H1 (cell line): ENCODE measurements around the gene TBCD. TPM values are rescaled to one million over a fixed set of nuclear protein-coding genes. Genes with fewer than 3 reads are reported as not detected.

ENCODE experiments used
- CTCF ChIA-PET: fragments of 300-600 bp; sonication (Branson Sonifier 250); formaldehyde crosslinking; loops from one replicate; lab custom pipeline; 2021; ENCODE audit not compliant: partially characterized antibody; lab: Charles Lee
- POLR2A ChIA-PET: fragments of 300-600 bp; sonication (Branson Sonifier 250); formaldehyde crosslinking; loops from one replicate; lab custom pipeline; 2021; ENCODE audit warnings: inconsistent platforms; ENCODE audit not compliant: partially characterized antibody; lab: Charles Lee
- DNase-seq, 2 experiments: peaks; one replicate each; pipeline versions ENCODE4 v3.0.0 to v3.0.0-alpha.2; 2010 to 2022; ENCODE audit warnings: low spot score in 2 of 2, low read depth in 1 of 2, mixed read lengths in 1 of 2
- FAIRE-seq: peaks from 2 replicates; lab custom pipeline; 2011; peaks lifted over from hg19 to GRCh38; lab: Jason Lieb, UNC
- H2AFZ ChIP-seq: 2 replicates; pipeline ENCODE4 v1.8.1; 2012; ENCODE audit warnings: low read length, inconsistent platforms
- H2AK5ac ChIP-seq: 2 replicates; pipeline ENCODE4 v1.6.1; 2013; ENCODE audit warnings: low read depth, low read length
- H2BK120ac ChIP-seq: replicated peaks from 2 replicates; pipeline ENCODE3; 2013; ENCODE audit warnings: low read depth, low read length, inconsistent platforms
- H2BK12ac ChIP-seq: 2 replicates; pipeline ENCODE4 v1.6.1; 2013; ENCODE audit warnings: low read depth, low read length
- H2BK15ac ChIP-seq: 2 replicates; pipeline ENCODE4 v1.6.1; 2013; ENCODE audit warnings: low read length
- H2BK20ac ChIP-seq: 2 replicates; pipeline ENCODE4 v1.6.1; 2013; ENCODE audit warnings: low read length
- H2BK5ac ChIP-seq: 2 replicates; pipeline ENCODE4 v1.6.1; 2013; ENCODE audit warnings: low read depth, low read length
- H3K14ac ChIP-seq: 2 replicates; pipeline ENCODE4 v1.6.1; 2013; ENCODE audit warnings: inconsistent platforms; ENCODE audit not compliant: insufficient read length
- H3K18ac ChIP-seq: 2 replicates; pipeline ENCODE4 v1.6.1; 2013; ENCODE audit warnings: low read length; ENCODE audit errors: extremely low read depth
- H3K23ac ChIP-seq: 2 replicates; pipeline ENCODE4 v1.6.1; 2013; ENCODE audit warnings: inconsistent platforms; ENCODE audit not compliant: insufficient read length
- H3K23me2 ChIP-seq: 2 replicates; pipeline ENCODE4 v1.6.1; 2013; ENCODE audit warnings: low read depth, low read length
- H3K27ac ChIP-seq: 2 replicates; pipeline ENCODE4 v1.6.1; 2011; ENCODE audit warnings: low read depth, low read length, inconsistent platforms
- H3K27me3 ChIP-seq, 4 experiments: replicated peaks in 1 of 4; 1 replicate in 1 of 4; 2 replicates in 3 of 4; pipeline versions ENCODE4 v1.6.1 to v1.8.1; 2011 to 2013; ENCODE audit warnings: low read length in 3 of 4, mild to moderate bottlenecking in 3 of 4, inconsistent platforms in 2 of 4, mixed read lengths in 2 of 4, moderate library complexity in 1 of 4; ENCODE audit not compliant: control insufficient read depth in 3 of 4, insufficient read depth in 3 of 4; ENCODE audit errors: extremely low read depth in 1 of 4
- H3K36me3 ChIP-seq, 4 experiments: 2 replicates each; pipeline versions ENCODE4 v1.6.1 to v1.8.1; 2011 to 2013; ENCODE audit warnings: mild to moderate bottlenecking in 4 of 4, low read length in 3 of 4, moderate library complexity in 2 of 4, control low read depth in 1 of 4, inconsistent platforms in 1 of 4; ENCODE audit not compliant: insufficient read depth in 4 of 4, control insufficient read depth in 2 of 4
- H3K4ac ChIP-seq: replicated peaks from 2 replicates; pipeline ENCODE3; 2013; ENCODE audit warnings: low read length, low read depth, mixed read lengths, inconsistent platforms; ENCODE audit not compliant: insufficient read length
- H3K4me1 ChIP-seq, 4 experiments: replicated peaks in 1 of 4; 1 replicate in 1 of 4; 2 replicates in 3 of 4; pipeline versions ENCODE4 v1.6.1 to v1.8.1; 2011 to 2013; ENCODE audit warnings: low read length in 3 of 4, inconsistent platforms in 2 of 4, mixed read lengths in 1 of 4; ENCODE audit not compliant: insufficient read depth in 4 of 4, control insufficient read depth in 3 of 4
- H3K4me2 ChIP-seq, 2 experiments: 2 replicates each; pipeline versions ENCODE4 v1.6.1 to v1.8.1; 2011 to 2013; ENCODE audit warnings: low read depth in 2 of 2, low read length in 2 of 2, control low read depth in 1 of 2, inconsistent platforms in 1 of 2, mild to moderate bottlenecking in 1 of 2; ENCODE audit not compliant: insufficient read depth in 1 of 2
- H3K4me3 ChIP-seq, 4 experiments: fragments of 200-600, 300-600 bp in 1 of 4; sonication (generic), shearing (Covaris generic), sonication (Bioruptor Twin) in 1 of 4; 2 replicates each; pipeline versions ENCODE4 v1.5.1 to v1.8.1; 2011 to 2016; ENCODE audit warnings: low read length in 4 of 4, low read depth in 3 of 4, control low read depth in 2 of 4, inconsistent platforms in 2 of 4, mild to moderate bottlenecking in 2 of 4, mixed read lengths in 1 of 4, moderate library complexity in 1 of 4; ENCODE audit not compliant: insufficient read depth in 2 of 4; ENCODE audit errors: extremely low read depth in 1 of 4
- H3K56ac ChIP-seq: replicated peaks from 2 replicates; pipeline ENCODE3; 2013; ENCODE audit warnings: low read depth, mild to moderate bottlenecking, mixed read lengths, low read length, inconsistent platforms; ENCODE audit not compliant: insufficient read length
- H3K79me1 ChIP-seq: 2 replicates; pipeline ENCODE4 v1.6.1; 2013; ENCODE audit warnings: low read depth, low read length, control low read depth
- H3K79me2 ChIP-seq, 2 experiments: 2 replicates each; pipeline versions ENCODE4 v1.6.1 to v1.8.1; 2012 to 2013; ENCODE audit warnings: low read length in 2 of 2, mild to moderate bottlenecking in 2 of 2, inconsistent platforms in 1 of 2; ENCODE audit not compliant: insufficient read depth in 2 of 2, control insufficient read depth in 1 of 2
- H3K9ac ChIP-seq, 4 experiments: replicated peaks in 1 of 4; 1 replicate in 1 of 4; 2 replicates in 3 of 4; pipeline versions ENCODE4 v1.6.1 to v1.8.1; 2011 to 2013; ENCODE audit warnings: low read depth in 3 of 4, low read length in 3 of 4, control low read depth in 2 of 4, mild to moderate bottlenecking in 2 of 4, moderate library complexity in 2 of 4, inconsistent platforms in 1 of 4; ENCODE audit errors: extremely low read depth in 1 of 4
- H3K9me3 ChIP-seq, 2 experiments: 2 replicates each; pipeline versions ENCODE4 v1.6.1 to v1.8.1; 2012 to 2013; ENCODE audit warnings: mild to moderate bottlenecking in 2 of 2, moderate library complexity in 2 of 2, control low read depth in 1 of 2, inconsistent platforms in 1 of 2, low read depth in 1 of 2, low read length in 1 of 2, mixed read lengths in 1 of 2; ENCODE audit not compliant: insufficient read depth in 2 of 2
- H4K20me1 ChIP-seq, 2 experiments: replicated peaks in 1 of 2; 2 replicates each; pipeline versions ENCODE3 to v1.8.1; 2011 to 2013; ENCODE audit warnings: inconsistent platforms in 2 of 2, low read length in 2 of 2, mild to moderate bottlenecking in 1 of 2; ENCODE audit not compliant: insufficient read depth in 2 of 2, control insufficient read depth in 1 of 2
- H4K5ac ChIP-seq: 2 replicates; pipeline ENCODE4 v1.6.1; 2013; ENCODE audit warnings: low read length, low read depth, mixed read lengths, inconsistent platforms; ENCODE audit not compliant: insufficient read length
- H4K8ac ChIP-seq: 2 replicates; pipeline ENCODE4 v1.8.0; 2013; ENCODE audit warnings: mild to moderate bottlenecking, moderate library complexity, low read length, inconsistent platforms; ENCODE audit not compliant: insufficient read depth; ENCODE audit errors: extremely low read depth
- H4K91ac ChIP-seq: replicated peaks from 2 replicates; pipeline ENCODE3; 2013; ENCODE audit warnings: low read length, mixed read lengths, inconsistent platforms; ENCODE audit not compliant: insufficient read length
- CTBP2 ChIP-seq: IDR thresholded peaks from 2 replicates; pipeline ENCODE4 v1.7.0; 2011; ENCODE audit warnings: borderline replicate concordance, mild to moderate bottlenecking, moderate library complexity, mixed read lengths, low read length; ENCODE audit not compliant: insufficient read depth, insufficient read length
- KDM1A ChIP-seq: fragments of 200-600, 300-600 bp; sonication (generic); IDR thresholded peaks from 2 replicates; pipeline ENCODE4 v1.7.1; 2016; ENCODE audit warnings: mild to moderate bottlenecking, low read length, borderline replicate concordance
- KDM4A ChIP-seq: IDR thresholded peaks from one replicate; pipeline ENCODE4 v1.7.1; 2012; ENCODE audit warnings: low read depth, mild to moderate bottlenecking, moderate library complexity, low read length, inconsistent platforms; ENCODE audit not compliant: severe bottlenecking
- NANOG ChIP-seq: IDR thresholded peaks from 2 replicates; pipeline ENCODE4 v1.6.1; 2011; ENCODE audit warnings: low read length, low read depth, mild to moderate bottlenecking, inconsistent platforms; ENCODE audit not compliant: insufficient read depth, poor library complexity, severe bottlenecking
- PHF8 ChIP-seq: fragments of 200-600 bp; sonication (generic); conservative IDR thresholded peaks from 2 replicates; pipeline ENCODE4 v1.7.1; 2012; ENCODE audit warnings: low read depth, mild to moderate bottlenecking, inconsistent platforms, low read length, moderate library complexity
- POLR2AphosphoS5 ChIP-seq: IDR thresholded peaks from 2 replicates; pipeline ENCODE4 v1.6.1; 2011; ENCODE audit warnings: low read depth, low read length
- SAP30 ChIP-seq: fragments of 300-600 bp; sonication (generic); IDR thresholded peaks from 2 replicates; pipeline ENCODE4 v1.7.1; 2012; ENCODE audit warnings: low read length, moderate library complexity, mild to moderate bottlenecking, inconsistent platforms; ENCODE audit not compliant: insufficient read depth, insufficient replicate concordance
- SIN3A ChIP-seq, 2 experiments: IDR thresholded peaks in 1 of 2; conservative IDR thresholded peaks in 1 of 2; 2 replicates each; pipeline ENCODE4 v1.6.1; 2011 to 2012; ENCODE audit warnings: low read length in 2 of 2, improper control_type of control experiment in 1 of 2, low read depth in 1 of 2, mild to moderate bottlenecking in 1 of 2
- SP1 ChIP-seq: IDR thresholded peaks from 2 replicates; pipeline ENCODE4 v1.6.1; 2011; ENCODE audit warnings: low read depth, low read length
- SP2 ChIP-seq: IDR thresholded peaks from 2 replicates; pipeline ENCODE4 v1.6.1; 2012; ENCODE audit warnings: mild to moderate bottlenecking, low read length, inconsistent platforms
- TCF12 ChIP-seq: IDR thresholded peaks from 2 replicates; pipeline ENCODE4 v1.6.1; 2011; ENCODE audit warnings: low read depth, mild to moderate bottlenecking, low read length
- WGBS, 2 experiments: shearing (Covaris generic) in 1 of 2; methylation state at CpG; one replicate each; pipeline versions ENCODE4 v1.1.6 to v1.1.7; 2013 to 2015; ENCODE audit warnings: low lambda C conversion rate in 2 of 2, mixed read lengths in 2 of 2, inconsistent platforms in 1 of 2, low coverage in 1 of 2, missing lambda C conversion rate in 1 of 2; ENCODE audit not compliant: insufficient replicate concordance in 2 of 2, insufficient coverage in 1 of 2, insufficient read length in 1 of 2; ENCODE audit errors: extremely low coverage in 1 of 2, missing lambda C conversion rate in 1 of 2; 5-methylcytosine and 5-hydroxymethylcytosine counted together
- polyA plus RNA-seq, 7 experiments: library from polyadenylated mRNA; depleted of rRNA in 3 of 7; stranded (reverse) in 5 of 7; unstranded in 2 of 7; fragments of >200 nt in 5 of 7; fragments of 200-250 nt in 2 of 7; gene quantifications; 1 replicate in 5 of 7; 2 replicates in 1 of 7; 4 replicates in 1 of 7; pipeline versions ENCODE4 v1.2.1 to v1.2.3, GENCODE V29; 2011 to 2013; ENCODE audit warnings: missing spikeins in 2 of 7, mixed read lengths in 2 of 7
- total RNA-seq: library from RNA; stranded (reverse); fragmentation: NEBNext Ultra II Directional; extraction: Animal tissue kit (Norgen Biotek cat#: 25700); gene quantifications from 2 replicates; pipeline ENCODE4 v1.2.1, GENCODE V29; 2021
- TF ChIP-seq, protein P1 (sequence below): IDR thresholded peaks from 2 replicates; pipeline ENCODE4 v1.6.1; 2012; ENCODE audit warnings: inconsistent platforms

TBCD gene
- total and polyA plus RNA-seq, 2 of the 8 experiments (the other 6 are each of a cell fraction or from before 2014, with no cell fraction given) = 118 to 162 TPM

DNA sequence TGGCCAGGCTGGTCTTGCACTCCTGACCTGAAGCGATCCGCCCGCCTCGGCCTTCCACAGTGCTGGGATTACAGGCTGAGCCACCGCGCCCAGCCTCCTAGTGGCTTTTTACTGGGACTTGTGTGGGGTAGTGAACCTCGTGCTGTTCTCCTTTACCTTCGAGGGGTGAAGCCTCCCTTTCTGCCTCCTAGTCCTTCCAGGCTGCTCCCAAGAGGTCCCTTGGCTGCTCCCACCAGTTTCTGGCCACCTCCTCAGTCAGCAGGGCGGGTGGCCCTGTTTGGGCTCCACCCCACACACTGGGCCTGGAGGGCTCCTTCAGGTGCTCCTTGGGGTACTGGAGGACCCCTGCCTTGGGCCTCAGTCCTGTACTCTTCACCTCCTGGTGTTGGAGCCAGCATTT is 158.9 kb downstream of the TBCD start:
- Histone ChIP-seq H3K4me1 (no peaks in the 10 kb centered on the region), H4K5ac (no peak overlapping the region), H4K91ac (no peak overlapping the region), H3K79me2 (no peaks in the 10 kb centered on the region), H2AFZ (no peak overlapping the region), H3K23ac (no peak overlapping the region), H3K18ac (no peak overlapping the region), H3K4me2 (no peak overlapping the region), H2BK12ac (no peak overlapping the region), H3K14ac (no peak overlapping the region), H3K56ac (no peak overlapping the region), H3K36me3 (peaks cover 0 to 15% (median 3%) of the 10 kb centered on the region in 4 experiments; a peak in 6 of 8 replicates), H4K20me1 (peaks cover 0 to 10% of the 10 kb centered on the region in 2 experiments), H3K9ac (no peak overlapping the region), H3K4me3 (no peak overlapping the region), H3K27ac (no peak overlapping the region), H4K8ac (no peak overlapping the region), H2BK120ac (no peak overlapping the region), H3K27me3 (no peaks in the 10 kb centered on the region), H3K23me2 (no peaks in the 10 kb centered on the region), H2BK5ac (no peak overlapping the region), H2AK5ac (no peak overlapping the region), H3K9me3 (no peaks in the 10 kb centered on the region; a peak in 1 of 4 replicates), H2BK20ac (no peak overlapping the region), H3K79me1 (peaks cover 5% of the 10 kb centered on the region; the same call in 1 of the 2 replicates), H3K4ac (no peak overlapping the region), H2BK15ac (no peak overlapping the region)
- CTCF ChIA-PET = interaction anchor here (0.8 to 1.1 kb wide), 3 partner anchors 17 to 130 kb away, joined by 3 read pairs; no protein-coding TSS in a partner anchor
- TF ChIP-seq CTBP2 = no peak
- TF ChIP-seq SP2 = no peak
- no peak for TF ChIP-seq KDM4A
- TF ChIP-seq NANOG = no peak
- TF ChIP-seq PHF8 = no peak
- TF ChIP-seq, protein P1, sequence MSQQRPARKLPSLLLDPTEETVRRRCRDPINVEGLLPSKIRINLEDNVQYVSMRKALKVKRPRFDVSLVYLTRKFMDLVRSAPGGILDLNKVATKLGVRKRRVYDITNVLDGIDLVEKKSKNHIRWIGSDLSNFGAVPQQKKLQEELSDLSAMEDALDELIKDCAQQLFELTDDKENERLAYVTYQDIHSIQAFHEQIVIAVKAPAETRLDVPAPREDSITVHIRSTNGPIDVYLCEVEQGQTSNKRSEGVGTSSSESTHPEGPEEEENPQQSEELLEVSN = no peak
- TF ChIP-seq SIN3A (conservative IDR thresholded peaks at IDR 0.05 in 1 of 2, IDR thresholded peaks at IDR 0.05 in 1 of 2; ENCODE audit: low read depth in 1 of 2, low read length in 2 of 2) = no peak
- no peak for TF ChIP-seq TCF12
- TF ChIP-seq SAP30 = no peak
- TF ChIP-seq SP1 = no peak
- TF ChIP-seq POLR2AphosphoS5 = no peak
- no peak for TF ChIP-seq KDM1A
- WGBS, 2 experiments = 87% methylated on average over 9 of the region's 9 CpGs; no CpG with 5 or more reads in 1 of the 2 experiments
- POLR2A ChIA-PET = no interaction called here
- FAIRE-seq = no peak
- DNase-seq = no peak
